DND-41 (cell line): ENCODE results near the gene GRID1.

Experiments used
- EZH2 ChIP-seq: IDR thresholded peaks from 3 replicates; pipeline ENCODE4 v1.6.1; 2012; ENCODE audit warnings: borderline replicate concordance, low read depth, mild to moderate bottlenecking, moderate library complexity, low read length, inconsistent platforms; ENCODE audit not compliant: severe bottlenecking
- TF ChIP-seq, protein P1 (sequence below): IDR thresholded peaks from 2 replicates; pipeline ENCODE4 v1.5.1; 2012; ENCODE audit warnings: borderline replicate concordance, low read length, moderate library complexity, mild to moderate bottlenecking; ENCODE audit not compliant: poor library complexity, severe bottlenecking; ENCODE audit errors: extremely low read depth

DNA sequence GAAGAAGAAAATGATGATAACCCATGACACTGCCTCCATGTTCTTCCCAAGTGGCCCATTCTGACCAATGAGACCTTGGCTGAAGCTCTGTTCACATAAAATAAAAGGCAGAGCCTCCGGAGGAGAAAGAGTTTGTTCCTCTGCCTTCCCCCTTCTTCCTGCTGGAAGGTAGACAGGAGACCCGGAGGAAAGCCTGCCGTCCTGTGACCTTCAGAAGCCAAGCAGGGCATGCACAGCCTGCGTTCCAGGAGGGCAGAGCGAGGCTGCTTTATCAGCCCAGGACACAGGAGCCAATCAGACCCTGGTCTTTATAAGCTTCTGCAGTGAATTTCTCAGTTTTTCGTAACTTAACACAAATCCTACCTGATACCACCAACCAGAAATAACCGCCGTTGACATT lies 8.6 kb upstream of the GRID1 start:
- TF ChIP-seq EZH2, result no peak
- TF ChIP-seq, protein P1, sequence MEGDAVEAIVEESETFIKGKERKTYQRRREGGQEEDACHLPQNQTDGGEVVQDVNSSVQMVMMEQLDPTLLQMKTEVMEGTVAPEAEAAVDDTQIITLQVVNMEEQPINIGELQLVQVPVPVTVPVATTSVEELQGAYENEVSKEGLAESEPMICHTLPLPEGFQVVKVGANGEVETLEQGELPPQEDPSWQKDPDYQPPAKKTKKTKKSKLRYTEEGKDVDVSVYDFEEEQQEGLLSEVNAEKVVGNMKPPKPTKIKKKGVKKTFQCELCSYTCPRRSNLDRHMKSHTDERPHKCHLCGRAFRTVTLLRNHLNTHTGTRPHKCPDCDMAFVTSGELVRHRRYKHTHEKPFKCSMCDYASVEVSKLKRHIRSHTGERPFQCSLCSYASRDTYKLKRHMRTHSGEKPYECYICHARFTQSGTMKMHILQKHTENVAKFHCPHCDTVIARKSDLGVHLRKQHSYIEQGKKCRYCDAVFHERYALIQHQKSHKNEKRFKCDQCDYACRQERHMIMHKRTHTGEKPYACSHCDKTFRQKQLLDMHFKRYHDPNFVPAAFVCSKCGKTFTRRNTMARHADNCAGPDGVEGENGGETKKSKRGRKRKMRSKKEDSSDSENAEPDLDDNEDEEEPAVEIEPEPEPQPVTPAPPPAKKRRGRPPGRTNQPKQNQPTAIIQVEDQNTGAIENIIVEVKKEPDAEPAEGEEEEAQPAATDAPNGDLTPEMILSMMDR, result no peak
